ENCODE measurements around the gene SNRNP70.
"Not testable (repeated sequence)": the region's sequence is repeated elsewhere in the genome, so short reads cannot be mapped to it uniquely, and the experiment has no call there.

Gene SNRNP70

GRCh38 chr19:49142866-49143335 lies 57.6 kb downstream of the SNRNP70 start:
- peak; percentile 73 for DNase-seq

GRCh38 chr19:49145573-49146407 lies 60.5 kb downstream of the SNRNP70 start:
- peak; percentile 80 for DNase-seq

GRCh38 chr19:49146408-49146770 lies 61.1 kb downstream of the SNRNP70 start:
- DNase-seq = not testable (repeated sequence)

- DNase-seq = no peak
Observed at GRCh38 chr19:49148044-49148682, 62.9 kb downstream of the SNRNP70 start.

- peak; percentile 86 for DNase-seq
Observed at GRCh38 chr19:49148784-49149651, 63.8 kb downstream of the SNRNP70 start.

- DNase-seq = no peak
Observed at GRCh38 chr19:49149652-49150105, 64.4 kb downstream of the SNRNP70 start.

GRCh38 chr19:49150106-49150943 lies 65.1 kb downstream of the SNRNP70 start:
- DNase-seq = peak; percentile 100

GRCh38 chr19:49150944-49151243 lies 65.6 kb downstream of the SNRNP70 start:
- no peak for DNase-seq

- no peak for DNase-seq
Observed at GRCh38 chr19:49151267-49152118, 66.2 kb downstream of the SNRNP70 start.

GRCh38 chr19:49152119-49152550 lies 66.9 kb downstream of the SNRNP70 start:
- DNase-seq = no peak

- no peak for DNase-seq
Observed at GRCh38 chr19:49153167-49153809, 68.0 kb downstream of the SNRNP70 start.

- DNase-seq = no peak
Observed at GRCh38 chr19:49154279-49154678, 69.0 kb downstream of the SNRNP70 start.

- DNase-seq = peak; percentile 68
Observed at GRCh38 chr19:49155005-49155819, 70.0 kb downstream of the SNRNP70 start, which contains the start of gene HRC. Gene HRC, minus strand, starts transcription at chr19:49155396. Its CDS starts 159 bp downstream, at chr19:49155237.

- peak; percentile 56 for DNase-seq
Observed at GRCh38 chr19:49155820-49156346, 70.6 kb downstream of the SNRNP70 start.

- peak; percentile 76 for DNase-seq
Observed at GRCh38 chr19:49157445-49158224, 72.4 kb downstream of the SNRNP70 start, which contains the start of gene TRPM4. Gene TRPM4, plus strand, starts transcription at chr19:49157792. Its CDS starts 75 bp downstream, at chr19:49157867.

Data from right kidney (tissue), 1 donor.